Right lobe of liver (tissue), 6 donors: ENCODE data around the gene TCFL5. TPM values are rescaled to one million over a fixed set of nuclear protein-coding genes. Genes with fewer than 3 reads are reported as not detected.

Experiments used
- ATAC-seq, 4 donors: fragments of 200-7000 bp; cut with Tn5 transposase; one replicate each; pipeline ENCODE4 v1.9.1; 2020; ENCODE audit warnings: mild to moderate bottlenecking in 4 of 4, moderate library complexity in 4 of 4
- DNase-seq, 3 donors: peaks; one replicate each; pipeline ENCODE4 v3.0.0-alpha.2; 2020
- H3K27ac ChIP-seq, 3 donors: fragments of 200-600 bp; one replicate each; pipeline ENCODE4 v1.8.0; 2022
- H3K27me3 ChIP-seq, 2 donors: fragments of 200-600 bp; one replicate each; pipeline ENCODE4 v1.8.0; 2022
- H3K36me3 ChIP-seq, 4 donors: fragments of 200-600 bp; sonication (generic) in 1 of 4; one replicate each; pipeline versions ENCODE4 v1.5.1 to v1.8.0; 2017 to 2022; ENCODE audit warnings: control low read depth in 1 of 4
- H3K4me1 ChIP-seq, 4 donors: fragments of 200-600 bp; sonication (generic) in 1 of 4; one replicate each; pipeline versions ENCODE4 v1.5.1 to v1.8.0; 2017 to 2022; ENCODE audit warnings: control low read depth in 1 of 4
- H3K4me3 ChIP-seq, 3 donors: fragments of 200-600 bp; one replicate each; pipeline ENCODE4 v1.8.0; 2022
- H3K9me3 ChIP-seq, 4 donors: fragments of 200-600 bp; sonication (generic) in 1 of 4; one replicate each; pipeline versions ENCODE4 v1.5.1 to v1.8.0; 2017 to 2022; ENCODE audit warnings: control low read depth in 1 of 4
- POLR2A ChIP-seq: fragments of 450-650 bp; IDR thresholded peaks from one replicate; pipeline ENCODE4 v1.6.1; 2017; ENCODE audit warnings: antibody characterized with exemption, mild to moderate bottlenecking
- WGBS: methylation state at CpG from one replicate; pipeline ENCODE4 v1.1.6; 2018; ENCODE audit warnings: low coverage, low lambda C conversion rate; ENCODE audit not compliant: insufficient coverage; ENCODE audit errors: missing lambda C conversion rate; 5-methylcytosine and 5-hydroxymethylcytosine counted together
- intact Hi-C, 2 donors: fragments of 100-400 bp; cut with DNase I; formaldehyde crosslinking; loops; one replicate each; pipeline versions ENCODE4 v1.11.2 to v1.14.1; 2022
- total RNA-seq, 6 experiments: library from RNA; depleted of rRNA in 2 of 6; stranded (reverse); fragments of >200 nt in 2 of 6; fragmentation: NEBNext Ultra II Directional in 3 of 6; extraction: Animal tissue kit (Norgen Biotek cat#: 25700) in 3 of 6; gene quantifications; one replicate each; pipeline versions ENCODE4 v1.1.0 to v1.2.4, GENCODE V29; 2016 to 2023
- TF ChIP-seq, protein P1 (sequence below), 4 donors: fragments of 200-600 bp in 3 of 4; fragments of 450-650 bp in 1 of 4; IDR thresholded peaks; one replicate each; pipeline versions ENCODE4 v1.5.1 to v1.8.0; 2016 to 2022; ENCODE audit warnings: antibody characterized with exemption in 4 of 4, mild to moderate bottlenecking in 2 of 4
- donor health status: DM: no; HTN: yes; CAD: no.
- donor health status: DM: no; HTN: no; CAD: no.
- donor health status: DM: no; HTN: no; CAD: no.
- donor health status: DM: no; HTN: yes; CAD: no.
- donor health status: DM: no; HTN: yes; CAD: no.

The TCFL5 gene
- total RNA-seq, 6 experiments from 2014 or later: 2.9 to 5.1 (median 3.9) TPM

DNA sequence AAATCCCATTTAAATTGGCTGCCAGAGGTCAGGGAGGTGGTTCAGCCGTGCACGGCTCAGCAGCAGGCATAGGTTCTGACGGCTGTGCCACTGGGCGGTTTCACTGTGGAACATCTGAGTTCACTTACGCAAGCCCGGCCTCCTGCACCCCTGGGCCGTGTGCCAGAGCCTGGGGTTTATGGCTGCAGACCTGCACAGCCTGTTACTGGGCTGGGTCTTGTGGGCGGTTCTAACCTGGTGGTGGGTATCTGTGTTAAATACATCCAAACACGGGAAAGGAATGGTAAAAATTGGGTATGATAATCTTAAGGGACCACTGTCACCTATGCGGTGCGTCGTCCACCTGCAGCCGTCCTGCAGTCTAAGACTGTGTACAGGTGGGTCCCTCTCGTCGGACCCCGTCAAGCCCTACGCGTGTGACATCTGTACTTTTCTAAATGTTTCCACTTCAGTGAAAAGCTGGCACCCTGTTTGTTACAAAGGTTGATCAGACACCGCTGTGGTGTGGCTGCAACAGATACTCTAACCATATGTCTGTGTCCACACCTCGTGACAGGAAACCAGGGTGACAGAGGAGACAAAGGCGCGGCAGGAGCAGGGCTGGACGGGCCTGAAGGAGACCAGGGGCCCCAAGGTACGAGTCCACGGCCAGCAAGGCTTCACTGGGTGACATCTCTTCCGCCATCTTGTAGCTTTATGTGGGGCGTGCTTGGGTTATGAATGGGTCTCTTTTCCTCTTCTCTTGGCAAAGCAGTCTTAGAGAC, 23.3 kb downstream of the TCFL5 start:
- 60% methylated on average over 19 of the region's 27 CpGs for WGBS
- DNase-seq: peak; percentile 89 to 97 (median 96)
- Histone ChIP-seq H3K9me3 (no peaks in the 10 kb centered on the region), H3K4me1 (peaks cover 0 to 16% (median 0%) of the 10 kb centered on the region in 4 donors), H3K27me3 (no peaks in the 10 kb centered on the region), H3K27ac (peak overlapping the region in 2 of 3 donors; percentile 75 to 84), H3K36me3 (no peaks in the 10 kb centered on the region), H3K4me3 (no peak overlapping the region)
- TF ChIP-seq, protein P1, sequence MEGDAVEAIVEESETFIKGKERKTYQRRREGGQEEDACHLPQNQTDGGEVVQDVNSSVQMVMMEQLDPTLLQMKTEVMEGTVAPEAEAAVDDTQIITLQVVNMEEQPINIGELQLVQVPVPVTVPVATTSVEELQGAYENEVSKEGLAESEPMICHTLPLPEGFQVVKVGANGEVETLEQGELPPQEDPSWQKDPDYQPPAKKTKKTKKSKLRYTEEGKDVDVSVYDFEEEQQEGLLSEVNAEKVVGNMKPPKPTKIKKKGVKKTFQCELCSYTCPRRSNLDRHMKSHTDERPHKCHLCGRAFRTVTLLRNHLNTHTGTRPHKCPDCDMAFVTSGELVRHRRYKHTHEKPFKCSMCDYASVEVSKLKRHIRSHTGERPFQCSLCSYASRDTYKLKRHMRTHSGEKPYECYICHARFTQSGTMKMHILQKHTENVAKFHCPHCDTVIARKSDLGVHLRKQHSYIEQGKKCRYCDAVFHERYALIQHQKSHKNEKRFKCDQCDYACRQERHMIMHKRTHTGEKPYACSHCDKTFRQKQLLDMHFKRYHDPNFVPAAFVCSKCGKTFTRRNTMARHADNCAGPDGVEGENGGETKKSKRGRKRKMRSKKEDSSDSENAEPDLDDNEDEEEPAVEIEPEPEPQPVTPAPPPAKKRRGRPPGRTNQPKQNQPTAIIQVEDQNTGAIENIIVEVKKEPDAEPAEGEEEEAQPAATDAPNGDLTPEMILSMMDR (IDR thresholded peaks at IDR 0.05): no peak
- no peak for TF ChIP-seq POLR2A
- peak; percentile 89 to 92 (median 90) for ATAC-seq
- intact Hi-C loops: no loop called here

DNA sequence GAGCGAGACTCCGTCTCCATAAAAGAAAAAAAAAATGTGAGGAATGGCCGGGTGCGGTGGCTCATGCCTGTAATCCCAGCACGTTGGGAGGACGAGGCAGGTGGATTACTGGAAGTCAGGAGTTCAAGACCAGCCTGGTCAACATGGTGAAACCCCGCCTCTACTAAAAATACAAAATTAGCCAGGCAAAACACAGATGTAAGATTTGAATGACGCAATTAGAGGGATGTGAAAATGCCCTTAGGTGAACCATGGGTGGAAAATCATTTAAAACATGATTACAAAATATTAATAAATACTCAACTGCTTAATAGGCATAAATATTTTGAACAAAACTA, 23.9 kb downstream of the TCFL5 start:
- 40% methylated on average over 6 of the region's 8 CpGs for WGBS
- Histone ChIP-seq H3K4me1 (peaks cover 0 to 21% (median under 1%) of the 10 kb centered on the region in 4 donors), H3K9me3 (no peaks in the 10 kb centered on the region), H3K27me3 (no peaks in the 10 kb centered on the region), H3K4me3 (no peak overlapping the region), H3K36me3 (no peaks in the 10 kb centered on the region), H3K27ac (peak overlapping the region in 2 of 3 donors; percentile 75 to 84)
- TF ChIP-seq POLR2A: no peak
- TF ChIP-seq, protein P1 (IDR thresholded peaks at IDR 0.05): no peak
- ATAC-seq (peak in 1 of 4 donors; percentile 7), DNase-seq (no peak)
- intact Hi-C loops: no loop called here

DNA sequence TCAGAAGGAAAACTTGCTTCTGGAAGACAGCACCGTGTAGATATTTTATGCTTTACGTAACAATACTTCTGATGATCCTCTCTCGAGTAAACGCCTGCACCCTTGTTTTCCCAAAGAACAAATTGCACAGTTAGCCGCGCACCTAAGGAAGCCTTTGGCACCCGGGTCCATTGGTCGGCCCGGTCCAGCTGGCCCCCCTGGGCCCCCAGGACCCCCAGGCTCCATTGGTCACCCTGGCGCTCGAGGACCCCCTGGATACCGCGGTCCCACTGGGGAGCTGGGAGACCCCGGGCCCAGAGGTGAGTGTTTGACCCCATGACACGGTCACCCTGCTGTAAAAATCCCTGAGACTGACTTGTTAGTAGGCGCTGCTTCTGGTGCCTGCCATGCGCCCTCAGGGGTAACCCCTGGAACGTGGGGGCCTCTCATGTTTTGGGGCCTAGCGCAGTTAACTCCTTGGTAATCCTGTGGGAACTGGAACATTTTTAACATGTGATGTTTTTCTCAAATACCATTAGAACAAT, 24.6 kb downstream of the TCFL5 start:
- Histone ChIP-seq H3K4me3 (no peak overlapping the region), H3K9me3 (no peaks in the 10 kb centered on the region), H3K4me1 (peaks cover 0 to 29% (median 4%) of the 10 kb centered on the region in 4 donors), H3K36me3 (no peaks in the 10 kb centered on the region), H3K27ac (peak overlapping the region in 2 of 3 donors; percentile 75 to 84), H3K27me3 (no peaks in the 10 kb centered on the region)
- TF ChIP-seq, protein P1 (IDR thresholded peaks at IDR 0.05): no peak
- no peak for TF ChIP-seq POLR2A
- no peak for ATAC-seq
- DNase-seq: no peak
- intact Hi-C loops: no loop called here
- WGBS: 87% methylated on average over 8 of the region's 19 CpGs

DNA sequence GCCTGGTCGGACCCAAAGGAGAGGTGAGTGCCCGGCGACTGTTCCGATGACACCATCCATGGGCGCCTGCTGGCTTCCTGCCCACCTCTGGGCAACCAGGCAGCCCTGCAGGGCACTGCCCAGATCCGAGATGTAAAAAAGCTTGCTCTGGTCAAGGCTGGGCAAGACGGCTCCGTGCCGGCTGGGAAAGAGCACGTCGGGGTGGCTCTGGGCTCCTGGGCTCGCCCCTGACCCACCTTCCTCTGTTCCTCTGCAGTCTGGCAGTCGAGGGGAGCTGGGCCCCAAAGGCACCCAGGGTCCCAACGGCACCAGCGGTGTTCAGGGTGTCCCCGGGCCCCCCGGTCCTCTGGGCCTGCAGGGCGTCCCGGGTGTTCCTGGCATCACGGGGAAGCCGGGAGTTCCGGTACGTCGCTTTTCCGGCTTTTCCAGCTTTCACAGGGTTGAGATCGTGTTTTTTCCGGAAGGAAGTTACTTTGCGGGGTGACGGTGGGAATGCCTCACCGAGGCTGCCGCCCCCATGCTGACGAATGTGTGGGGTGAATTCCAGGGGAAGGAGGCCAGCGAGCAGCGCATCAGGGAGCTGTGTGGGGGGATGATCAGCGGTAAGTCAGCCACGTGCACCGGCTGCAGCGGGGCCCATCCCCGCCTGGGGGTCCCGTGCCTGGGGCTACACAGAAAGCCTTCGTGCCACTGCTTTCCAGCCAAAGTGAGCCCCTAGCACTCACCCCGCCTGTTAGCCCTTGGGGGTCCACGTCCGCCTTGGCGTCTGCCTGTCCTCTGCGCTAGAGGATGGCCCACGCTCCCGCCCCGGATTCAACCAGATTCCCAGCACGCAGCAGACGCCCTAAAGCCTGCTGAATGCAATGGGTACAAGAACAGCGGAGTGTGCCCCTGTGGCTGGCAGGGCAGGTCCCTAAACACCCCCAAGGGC, 25.4 kb downstream of the TCFL5 start:
- peaks cover 0 to 37% (median 6%) of the 10 kb centered on the region in 4 donors for H3K4me1 ChIP-seq
- no peak overlapping the region for H3K4me3 ChIP-seq
- 66% methylated on average over 17 of the region's 52 CpGs for WGBS
- H3K36me3 ChIP-seq: no peaks in the 10 kb centered on the region
- DNase-seq (no peak), ATAC-seq (no peak)
- H3K9me3 ChIP-seq: no peaks in the 10 kb centered on the region
- TF ChIP-seq, protein P1 (IDR thresholded peaks at IDR 0.05): no peak
- TF ChIP-seq POLR2A: no peak
- intact Hi-C loops: no loop called here
- H3K27me3 ChIP-seq: no peaks in the 10 kb centered on the region
- H3K27ac ChIP-seq: no peak overlapping the region
